AG04450 (cell line): Measurements from ENCODE around the gene CD4. TPM values are rescaled to one million over a fixed set of nuclear protein-coding genes. Genes with fewer than 3 reads are reported as not detected.
"Not testable (repeated sequence)": the region's sequence is repeated elsewhere in the genome, so short reads cannot be mapped to it uniquely, and the experiment has no call there.

Source experiments
- CTCF ChIA-PET: fragments of 300-600, 350-600 bp; formaldehyde crosslinking; extraction: SDS; loops from one replicate; lab custom pipeline; 2022; ENCODE audit warnings: antibody characterized with exemption, inconsistent platforms; lab: Charles Lee
- POLR2A ChIA-PET: fragments of 350-600 bp; formaldehyde crosslinking; extraction: SDS; loops from one replicate; lab custom pipeline; 2021; ENCODE audit warnings: antibody characterized with exemption, inconsistent platforms; lab: Yijun Ruan, JAX
- DNase-seq: peaks from one replicate; pipeline ENCODE4 v3.0.0-alpha.2; 2011; ENCODE audit warnings: low read depth, low spot score
- H3K27ac ChIP-seq: one replicate; pipeline ENCODE4 v1.5.1; 2012; ENCODE audit warnings: low read depth, low read length, control low read depth
- H3K27me3 ChIP-seq: one replicate; pipeline ENCODE4 v1.6.0; 2012; ENCODE audit warnings: low read length; ENCODE audit not compliant: control insufficient read depth, insufficient read depth
- H3K4me3 ChIP-seq: 2 replicates; pipeline ENCODE4 v1.5.1; 2011; ENCODE audit warnings: mild to moderate bottlenecking, low read depth, low read length, control low read depth
- H3K9me3 ChIP-seq: 2 replicates; pipeline ENCODE4 v1.5.1; 2012; ENCODE audit warnings: low read length; ENCODE audit not compliant: control insufficient read depth, insufficient read depth
- polyA plus RNA-seq: library from polyadenylated mRNA; depleted of rRNA; stranded (reverse); fragments of >200 nt; gene quantifications from 2 replicates; pipeline ENCODE4 v1.2.3, GENCODE V29; 2011
- TF ChIP-seq, protein P1 (sequence below): IDR thresholded peaks from 2 replicates; pipeline ENCODE4 v1.5.1; 2011; ENCODE audit warnings: low read depth, low read length, control low read depth, inconsistent platforms

The CD4 gene
- polyA plus RNA-seq, 1 experiment: 24.9 TPM

GRCh38 chr12:6863033-6863432 is 73.7 kb downstream of the CD4 start:
- POLR2A ChIA-PET: no interaction called here
- CTCF ChIA-PET: no interaction called here
- TF ChIP-seq, protein P1, sequence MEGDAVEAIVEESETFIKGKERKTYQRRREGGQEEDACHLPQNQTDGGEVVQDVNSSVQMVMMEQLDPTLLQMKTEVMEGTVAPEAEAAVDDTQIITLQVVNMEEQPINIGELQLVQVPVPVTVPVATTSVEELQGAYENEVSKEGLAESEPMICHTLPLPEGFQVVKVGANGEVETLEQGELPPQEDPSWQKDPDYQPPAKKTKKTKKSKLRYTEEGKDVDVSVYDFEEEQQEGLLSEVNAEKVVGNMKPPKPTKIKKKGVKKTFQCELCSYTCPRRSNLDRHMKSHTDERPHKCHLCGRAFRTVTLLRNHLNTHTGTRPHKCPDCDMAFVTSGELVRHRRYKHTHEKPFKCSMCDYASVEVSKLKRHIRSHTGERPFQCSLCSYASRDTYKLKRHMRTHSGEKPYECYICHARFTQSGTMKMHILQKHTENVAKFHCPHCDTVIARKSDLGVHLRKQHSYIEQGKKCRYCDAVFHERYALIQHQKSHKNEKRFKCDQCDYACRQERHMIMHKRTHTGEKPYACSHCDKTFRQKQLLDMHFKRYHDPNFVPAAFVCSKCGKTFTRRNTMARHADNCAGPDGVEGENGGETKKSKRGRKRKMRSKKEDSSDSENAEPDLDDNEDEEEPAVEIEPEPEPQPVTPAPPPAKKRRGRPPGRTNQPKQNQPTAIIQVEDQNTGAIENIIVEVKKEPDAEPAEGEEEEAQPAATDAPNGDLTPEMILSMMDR: no peak
- H3K27ac ChIP-seq: no peak overlapping the region
- H3K4me3 ChIP-seq: no peak overlapping the region
- no peaks in the 10 kb centered on the region for H3K9me3 ChIP-seq
- no peak for DNase-seq
- H3K27me3 ChIP-seq: no peaks in the 10 kb centered on the region

GRCh38 chr12:6863586-6864321 is 74.4 kb downstream of the CD4 start:
- Histone ChIP-seq H3K27ac (no peak overlapping the region), H3K9me3 (no peaks in the 10 kb centered on the region), H3K27me3 (no peaks in the 10 kb centered on the region), H3K4me3 (no peak overlapping the region)
- CTCF ChIA-PET: interaction anchor here (0.6 kb wide), 1 partner anchor 315 kb away, joined by 3 read pairs; no protein-coding TSS in a partner anchor
- DNase-seq: no peak
- POLR2A ChIA-PET: interaction anchor here (4.8 kb wide), 1 partner anchor 12 kb away, joined by 57 read pairs; the partner anchor contains the start of genes CDCA3 and USP5
- TF ChIP-seq, protein P1: no peak

- DNase-seq, H3K27ac ChIP-seq, H3K27me3 ChIP-seq, H3K4me3 ChIP-seq, H3K9me3 ChIP-seq: not testable (repeated sequence)
- ChIA-PET POLR2A (interaction anchor here (0.6 to 4.8 kb wide), 2 partner anchors 13 to 115 kb away, joined by 3 to 57 read pairs; partner anchors contain the start of genes CDCA3 and USP5), CTCF (interaction anchor here (0.5 to 1.1 kb wide), 2 partner anchors 71 to 99 kb away, joined by 3 to 4 read pairs; no protein-coding TSS in a partner anchor)
Measured at GRCh38 chr12:6865307-6865706, 76.0 kb downstream of the CD4 start.

- ChIA-PET CTCF (interaction anchor here (0.8 kb wide), 1 partner anchor 31 kb away, joined by 8 read pairs; no protein-coding TSS in a partner anchor), POLR2A (interaction anchor here (0.6 to 4.8 kb wide), 8 partner anchors 12 to 143 kb away, joined by 4 to 57 read pairs (median 10); partner anchors contain the start of genes C12orf57, CDCA3, COPS7A and MLF2)
- H3K9me3 ChIP-seq: no peaks in the 10 kb centered on the region; the same call in 1 of the 2 replicates
- no peak overlapping the region for H3K27ac ChIP-seq
- H3K4me3 ChIP-seq: peak overlapping the region; percentile 63
- DNase-seq: no peak
- no peaks in the 10 kb centered on the region for H3K27me3 ChIP-seq
- TF ChIP-seq, protein P1: no peak
Measured at GRCh38 chr12:6866163-6866919, 77.0 kb downstream of the CD4 start.

DNA sequence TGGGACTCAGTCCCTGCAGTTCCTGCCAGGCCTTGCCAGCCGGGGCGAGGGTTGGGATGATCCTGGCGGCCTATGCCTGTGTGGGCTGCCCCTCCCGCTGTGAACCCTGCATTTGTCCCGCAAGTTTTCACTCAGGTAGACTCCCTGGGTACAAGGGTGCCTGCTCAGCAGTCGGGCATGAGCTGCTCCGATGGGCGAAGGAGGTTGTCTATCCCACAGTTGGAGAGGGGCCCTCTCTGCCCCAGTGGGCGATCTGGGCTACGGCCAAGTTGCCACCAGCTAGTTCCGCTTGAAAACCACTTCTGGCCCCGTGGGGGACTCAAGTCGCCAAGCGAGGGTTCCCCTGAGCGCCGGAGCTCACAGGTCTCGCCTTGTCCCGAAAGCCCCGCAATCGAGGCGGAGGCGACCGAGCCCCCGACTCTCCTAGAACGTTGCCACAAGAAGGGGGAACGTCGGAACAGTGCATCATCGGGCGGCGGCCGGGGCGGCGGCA is 77.6 kb downstream of the CD4 start:
- no peaks in the 10 kb centered on the region; the same call in 1 of the 2 replicates for H3K9me3 ChIP-seq
- TF ChIP-seq, protein P1: no peak
- H3K27ac ChIP-seq: peak overlapping the region; percentile 31
- H3K27me3 ChIP-seq: no peaks in the 10 kb centered on the region
- H3K4me3 ChIP-seq: peak overlapping the region; percentile 63
- POLR2A ChIA-PET: interaction anchor here (0.6 to 4.8 kb wide), 9 partner anchors 12 to 143 kb away, joined by 4 to 57 read pairs (median 9); partner anchors contain the start of genes C12orf57, CDCA3, COPS7A and MLF2
- no peak for DNase-seq
- CTCF ChIA-PET: interaction anchor here (0.8 to 1.0 kb wide), 2 partner anchors 31 to 114 kb away, joined by 4 to 8 read pairs; partner anchors contain the start of gene MLF2
